ENCODE measurements around the gene FAM89A. TPM values are rescaled to one million over a fixed set of nuclear protein-coding genes. Genes with fewer than 3 reads are reported as not detected.
"Not testable (repeated sequence)": the region's sequence is repeated elsewhere in the genome, so short reads cannot be mapped to it uniquely, and the experiment has no call there.

The FAM89A gene
- total RNA-seq, 1 donor from 2014 or later, result 14.1 TPM

DNA sequence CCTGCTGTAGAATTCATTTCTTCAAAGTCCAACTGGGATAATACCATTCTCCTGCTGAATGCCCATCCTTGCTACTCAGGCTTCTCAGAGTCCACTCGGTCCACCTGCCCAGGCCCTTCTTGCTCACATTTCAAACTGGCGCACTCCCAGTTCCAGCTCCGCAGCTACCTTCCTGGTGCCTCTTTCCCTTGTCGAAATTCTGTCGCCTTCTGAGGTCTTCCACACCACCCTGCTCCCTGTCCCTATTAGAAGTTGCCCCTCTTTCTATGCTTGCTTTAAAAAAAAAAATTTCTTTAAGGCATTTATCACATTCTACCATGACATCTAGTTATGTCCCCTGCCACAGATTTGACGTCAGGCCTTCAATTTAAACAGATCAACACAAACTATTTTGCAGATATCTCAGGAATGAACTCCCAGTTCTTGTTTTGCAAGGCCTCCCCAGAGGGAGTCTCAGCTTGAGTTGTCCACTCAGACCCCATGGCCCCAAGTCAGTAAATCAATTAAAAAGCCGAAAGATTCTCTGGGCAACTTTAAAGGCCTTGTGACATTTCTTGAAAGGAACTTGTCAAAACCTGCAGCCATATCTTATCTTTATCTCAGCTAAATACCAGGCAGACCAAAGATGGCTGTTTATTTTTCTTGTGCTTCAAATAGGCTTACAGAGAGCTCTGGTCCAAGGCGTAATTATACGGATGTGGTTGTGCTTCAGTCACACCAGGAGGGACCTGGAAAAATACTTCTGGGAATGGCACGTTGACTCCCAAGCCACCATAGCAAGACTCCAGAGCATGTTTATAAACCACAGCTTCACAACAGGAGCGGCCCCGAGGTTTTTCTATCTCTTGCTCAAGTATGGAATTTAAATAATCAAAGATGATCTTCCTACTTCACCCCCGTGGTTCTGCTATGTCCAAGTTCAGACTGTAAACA is 2.2 kb downstream of the FAM89A start:
- Histone ChIP-seq H3K27ac (ENCODE audit: low read depth, low read length) (no peak overlapping the region), H3K36me3 (ENCODE audit: control insufficient read depth in 3 of 3, insufficient read depth in 3 of 3, low read length in 3 of 3) (no peaks in the 10 kb centered on the region), H3K27me3 (ENCODE audit: control insufficient read depth in 3 of 3, insufficient read depth in 3 of 3, low read length in 3 of 3) (peaks cover 0 to 20% (median 14%) of the 10 kb centered on the region in 3 donors), H3K4me3 (ENCODE audit: low read length in 3 of 3) (no peak overlapping the region), H3K9ac (ENCODE audit: low read depth in 1 of 3, low read length in 3 of 3) (no peak overlapping the region), H3K4me1 (ENCODE audit: control insufficient read depth in 3 of 3, insufficient read depth in 3 of 3, low read length in 3 of 3) (peaks cover 8 to 14% (median 10%) of the 10 kb centered on the region in 3 donors), H3K9me3 (ENCODE audit: control insufficient read depth in 3 of 3, low read length in 3 of 3) (no peaks in the 10 kb centered on the region)

DNA sequence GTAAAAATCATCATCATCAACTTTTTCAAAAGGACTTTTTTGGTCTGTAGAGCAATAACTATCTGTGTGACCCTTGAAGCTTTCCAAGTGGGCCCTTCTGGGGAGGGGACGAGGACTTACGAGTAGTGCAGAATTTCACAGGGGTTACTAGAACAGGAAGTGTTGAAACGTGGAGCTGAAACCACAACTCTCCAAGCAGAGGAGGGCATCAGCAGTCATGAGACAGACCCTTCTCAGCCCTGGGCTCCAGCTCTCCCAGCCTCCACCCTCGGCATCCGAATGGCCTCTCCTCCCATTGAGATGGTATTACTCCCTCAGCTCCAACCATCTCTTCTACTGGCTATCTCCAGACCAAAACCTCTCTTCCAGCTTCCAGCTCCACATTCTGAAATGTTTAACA is 3.6 kb downstream of the FAM89A start:
- peaks cover 0 to 20% (median 14%) of the 10 kb centered on the region in 3 donors for H3K27me3 ChIP-seq (ENCODE audit: control insufficient read depth in 3 of 3, insufficient read depth in 3 of 3, low read length in 3 of 3)
- no peaks in the 10 kb centered on the region for H3K36me3 ChIP-seq (ENCODE audit: control insufficient read depth in 3 of 3, insufficient read depth in 3 of 3, low read length in 3 of 3)
- H3K4me3 ChIP-seq (ENCODE audit: low read length in 3 of 3), result no peak overlapping the region
- H3K27ac ChIP-seq (ENCODE audit: low read depth, low read length), result no peak overlapping the region
- H3K4me1 ChIP-seq (ENCODE audit: control insufficient read depth in 3 of 3, insufficient read depth in 3 of 3, low read length in 3 of 3), result peaks cover 8 to 14% (median 10%) of the 10 kb centered on the region in 3 donors
- no peak overlapping the region for H3K9ac ChIP-seq (ENCODE audit: low read depth in 1 of 3, low read length in 3 of 3)
- H3K9me3 ChIP-seq (ENCODE audit: control insufficient read depth in 3 of 3, low read length in 3 of 3), result no peaks in the 10 kb centered on the region

DNA sequence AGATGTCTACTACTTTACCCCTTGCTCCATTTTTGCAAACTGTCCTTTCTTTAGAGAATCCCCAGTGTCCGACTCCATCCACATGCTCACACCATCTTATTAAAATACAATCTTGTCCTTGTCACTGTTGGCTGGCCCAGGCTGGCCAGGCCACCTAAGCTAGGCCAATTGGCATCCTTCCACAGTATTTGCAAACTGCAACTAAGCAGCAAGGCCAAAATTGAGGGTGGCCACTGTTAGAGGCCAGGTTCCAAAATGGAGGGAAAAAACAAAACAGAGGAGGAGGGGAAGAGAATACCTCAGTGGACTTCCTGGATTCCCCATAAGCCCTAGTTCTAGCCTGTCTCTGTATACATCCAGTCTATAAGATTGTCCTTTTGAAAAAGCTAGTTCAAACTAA is 4.3 kb downstream of the FAM89A start:
- Histone ChIP-seq H3K27me3 (ENCODE audit: control insufficient read depth in 3 of 3, insufficient read depth in 3 of 3, low read length in 3 of 3) (peaks cover 0 to 20% (median 14%) of the 10 kb centered on the region in 3 donors), H3K9me3 (ENCODE audit: control insufficient read depth in 3 of 3, low read length in 3 of 3) (no peaks in the 10 kb centered on the region), H3K4me3 (ENCODE audit: low read length in 3 of 3) (no peak overlapping the region), H3K27ac (ENCODE audit: low read depth, low read length) (no peak overlapping the region), H3K36me3 (ENCODE audit: control insufficient read depth in 3 of 3, insufficient read depth in 3 of 3, low read length in 3 of 3) (no peaks in the 10 kb centered on the region), H3K9ac (ENCODE audit: low read depth in 1 of 3, low read length in 3 of 3) (no peak overlapping the region), H3K4me1 (ENCODE audit: control insufficient read depth in 3 of 3, insufficient read depth in 3 of 3, low read length in 3 of 3) (peaks cover 4 to 11% (median 10%) of the 10 kb centered on the region in 3 donors)

DNA sequence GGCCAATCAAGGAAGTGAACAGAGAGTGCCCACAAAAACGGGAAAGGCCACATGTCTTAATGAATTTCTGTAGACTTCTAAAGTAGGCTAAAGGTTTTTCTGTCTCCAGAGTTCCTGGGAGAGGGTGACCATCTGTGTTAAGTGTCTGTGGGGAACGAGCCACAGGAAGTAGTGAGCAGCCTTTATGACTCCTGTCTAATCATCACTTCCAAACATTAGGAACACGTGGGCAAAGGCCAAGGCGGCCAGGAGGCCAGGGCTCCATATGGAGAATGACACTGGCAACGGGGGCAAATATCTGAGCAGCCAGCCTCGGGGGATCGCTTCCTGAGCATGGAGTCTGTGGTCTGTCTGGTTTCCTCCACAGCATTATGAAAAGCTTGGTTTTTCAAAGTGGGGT is 7.1 kb downstream of the FAM89A start:
- H3K27me3 ChIP-seq (ENCODE audit: control insufficient read depth in 3 of 3, insufficient read depth in 3 of 3, low read length in 3 of 3), result peaks cover 0 to 5% (median 3%) of the 10 kb centered on the region in 3 donors
- H3K4me1 ChIP-seq (ENCODE audit: control insufficient read depth in 3 of 3, insufficient read depth in 3 of 3, low read length in 3 of 3), result peaks cover 0 to 3% (median 0%) of the 10 kb centered on the region in 3 donors
- H3K9me3 ChIP-seq (ENCODE audit: control insufficient read depth in 3 of 3, low read length in 3 of 3), result no peaks in the 10 kb centered on the region
- no peaks in the 10 kb centered on the region for H3K36me3 ChIP-seq (ENCODE audit: control insufficient read depth in 3 of 3, insufficient read depth in 3 of 3, low read length in 3 of 3)
- no peak overlapping the region for H3K27ac ChIP-seq (ENCODE audit: low read depth, low read length)
- H3K4me3 ChIP-seq (ENCODE audit: low read length in 3 of 3), result no peak overlapping the region
- H3K9ac ChIP-seq (ENCODE audit: low read depth in 1 of 3, low read length in 3 of 3), result no peak overlapping the region

DNA sequence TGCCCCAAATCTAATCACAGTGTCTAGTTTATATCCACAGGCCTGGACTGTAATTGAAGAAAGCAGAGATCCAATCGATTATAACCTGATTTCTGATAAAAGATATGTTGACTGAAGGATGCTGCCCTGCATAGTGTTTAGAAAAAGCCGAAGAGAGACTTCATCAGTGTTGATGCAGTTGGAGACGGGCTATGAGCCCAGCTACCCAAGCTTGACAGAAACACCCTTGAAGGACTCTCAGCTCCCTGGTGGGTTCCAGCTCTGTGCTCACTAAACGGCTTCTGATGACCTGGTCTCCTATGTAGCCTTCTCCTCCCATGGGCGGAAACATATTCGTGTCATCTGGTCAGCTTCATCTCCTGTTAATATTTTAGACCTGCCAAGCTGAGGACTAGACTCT is 10.2 kb downstream of the FAM89A start:
- H3K4me1 ChIP-seq (ENCODE audit: control insufficient read depth in 3 of 3, insufficient read depth in 3 of 3, low read length in 3 of 3), result peaks cover 0 to 3% (median 0%) of the 10 kb centered on the region in 3 donors
- no peak overlapping the region for H3K4me3 ChIP-seq (ENCODE audit: low read length in 3 of 3)

DNA sequence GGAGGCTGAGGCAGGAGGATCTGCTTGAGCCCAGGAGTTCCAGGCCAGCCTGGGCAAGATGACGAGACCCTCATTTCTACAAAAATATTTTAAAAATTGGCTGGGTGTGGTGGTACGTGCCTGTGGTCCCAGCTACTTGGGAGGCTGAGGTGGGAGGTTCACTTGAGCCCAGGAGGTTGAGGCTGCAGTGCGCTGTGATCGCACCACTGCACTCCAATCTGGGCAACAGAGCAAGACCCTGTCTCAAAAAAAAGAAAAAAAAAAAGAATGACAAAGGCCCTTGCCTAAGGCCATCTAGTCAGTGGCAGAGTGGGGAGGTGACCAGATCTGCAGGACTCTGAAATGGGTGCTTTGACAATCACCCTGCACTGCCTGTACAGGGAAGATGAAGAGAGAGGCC is 10.8 kb downstream of the FAM89A start:
- H3K9me3 ChIP-seq (ENCODE audit: control insufficient read depth in 3 of 3, low read length in 3 of 3), result not testable (repeated sequence)

More for the DNA sequence above, 10.2 kb downstream of the FAM89A start:
- no peaks in the 10 kb centered on the region for H3K36me3 ChIP-seq (ENCODE audit: control insufficient read depth in 3 of 3, insufficient read depth in 3 of 3, low read length in 3 of 3)
- H3K27me3 ChIP-seq (ENCODE audit: control insufficient read depth in 3 of 3, insufficient read depth in 3 of 3, low read length in 3 of 3), result peaks cover 0 to 2% (median 0%) of the 10 kb centered on the region in 3 donors
- no peak overlapping the region for H3K27ac ChIP-seq (ENCODE audit: low read depth, low read length)
- no peaks in the 10 kb centered on the region for H3K9me3 ChIP-seq (ENCODE audit: control insufficient read depth in 3 of 3, low read length in 3 of 3)
- H3K9ac ChIP-seq (ENCODE audit: low read depth in 1 of 3, low read length in 3 of 3), result no peak overlapping the region

DNA sequence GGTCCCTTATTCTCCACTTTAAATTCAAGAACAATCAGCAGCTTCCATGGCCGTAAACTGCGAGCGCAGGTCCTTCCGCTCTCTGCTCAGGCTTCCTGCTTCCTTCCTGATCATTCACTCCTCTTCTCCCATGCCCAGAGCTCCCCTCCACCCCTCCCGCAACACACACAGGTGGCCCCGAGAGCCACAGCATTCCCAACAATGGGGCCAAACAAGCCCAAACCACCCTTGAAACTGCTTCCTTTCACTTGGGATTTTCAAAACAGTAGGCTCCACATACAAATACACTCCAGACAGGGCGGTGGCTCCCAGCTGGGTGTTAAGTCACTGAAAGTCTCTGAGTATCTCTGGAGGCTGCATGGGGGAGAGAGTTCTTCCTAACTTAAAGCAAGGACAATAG is 11.4 kb downstream of the FAM89A start:
- H3K4me1 ChIP-seq (ENCODE audit: control insufficient read depth in 3 of 3, insufficient read depth in 3 of 3, low read length in 3 of 3), result peaks cover 0 to 3% (median 0%) of the 10 kb centered on the region in 3 donors
- H3K4me3 ChIP-seq (ENCODE audit: low read length in 3 of 3), result no peak overlapping the region
- H3K27me3 ChIP-seq (ENCODE audit: control insufficient read depth in 3 of 3, insufficient read depth in 3 of 3, low read length in 3 of 3), result peaks cover 0 to 2% (median 0%) of the 10 kb centered on the region in 3 donors
- H3K9ac ChIP-seq (ENCODE audit: low read depth in 1 of 3, low read length in 3 of 3), result no peak overlapping the region
- no peaks in the 10 kb centered on the region for H3K9me3 ChIP-seq (ENCODE audit: control insufficient read depth in 3 of 3, low read length in 3 of 3)
- H3K36me3 ChIP-seq (ENCODE audit: control insufficient read depth in 3 of 3, insufficient read depth in 3 of 3, low read length in 3 of 3), result no peaks in the 10 kb centered on the region
- H3K27ac ChIP-seq (ENCODE audit: low read depth, low read length), result no peak overlapping the region

More for the DNA sequence above, 10.8 kb downstream of the FAM89A start:
- H3K4me1 ChIP-seq (ENCODE audit: control insufficient read depth in 3 of 3, insufficient read depth in 3 of 3, low read length in 3 of 3); H3K9ac ChIP-seq (ENCODE audit: low read depth in 1 of 3, low read length in 3 of 3); H3K36me3 ChIP-seq (ENCODE audit: control insufficient read depth in 3 of 3, insufficient read depth in 3 of 3, low read length in 3 of 3); H3K4me3 ChIP-seq (ENCODE audit: low read length in 3 of 3); H3K27ac ChIP-seq (ENCODE audit: low read depth, low read length); H3K27me3 ChIP-seq (ENCODE audit: control insufficient read depth in 3 of 3, insufficient read depth in 3 of 3, low read length in 3 of 3): not testable (repeated sequence)

DNA sequence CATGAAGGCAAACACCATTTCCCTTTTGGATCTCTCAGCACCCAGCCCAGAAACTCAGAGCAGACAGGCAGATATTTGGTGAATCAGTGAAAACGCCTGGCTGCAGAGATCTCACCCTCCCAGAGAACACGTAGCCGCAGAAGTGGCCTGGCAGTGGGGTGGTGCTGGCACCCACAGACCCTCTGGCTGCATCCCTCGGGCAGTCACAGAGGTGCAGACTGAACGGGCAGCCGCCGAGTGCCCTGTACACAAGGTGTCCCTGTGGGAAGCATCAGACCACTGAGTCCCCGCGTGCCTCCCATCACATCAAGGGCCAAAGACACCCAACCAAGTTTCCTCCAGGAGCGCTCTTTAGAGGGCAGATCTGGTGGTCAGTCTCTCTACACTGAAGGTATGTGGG is 12.1 kb downstream of the FAM89A start:
- H3K4me3 ChIP-seq (ENCODE audit: low read length in 3 of 3), result no peak overlapping the region
- H3K27me3 ChIP-seq (ENCODE audit: control insufficient read depth in 3 of 3, insufficient read depth in 3 of 3, low read length in 3 of 3), result peaks cover 0 to 2% (median 0%) of the 10 kb centered on the region in 3 donors
- H3K36me3 ChIP-seq (ENCODE audit: control insufficient read depth in 3 of 3, insufficient read depth in 3 of 3, low read length in 3 of 3), result no peaks in the 10 kb centered on the region
- no peaks in the 10 kb centered on the region for H3K9me3 ChIP-seq (ENCODE audit: control insufficient read depth in 3 of 3, low read length in 3 of 3)
- no peaks in the 10 kb centered on the region for H3K4me1 ChIP-seq (ENCODE audit: control insufficient read depth in 3 of 3, insufficient read depth in 3 of 3, low read length in 3 of 3)
- no peak overlapping the region for H3K27ac ChIP-seq (ENCODE audit: low read depth, low read length)
- no peak overlapping the region for H3K9ac ChIP-seq (ENCODE audit: low read depth in 1 of 3, low read length in 3 of 3)

DNA sequence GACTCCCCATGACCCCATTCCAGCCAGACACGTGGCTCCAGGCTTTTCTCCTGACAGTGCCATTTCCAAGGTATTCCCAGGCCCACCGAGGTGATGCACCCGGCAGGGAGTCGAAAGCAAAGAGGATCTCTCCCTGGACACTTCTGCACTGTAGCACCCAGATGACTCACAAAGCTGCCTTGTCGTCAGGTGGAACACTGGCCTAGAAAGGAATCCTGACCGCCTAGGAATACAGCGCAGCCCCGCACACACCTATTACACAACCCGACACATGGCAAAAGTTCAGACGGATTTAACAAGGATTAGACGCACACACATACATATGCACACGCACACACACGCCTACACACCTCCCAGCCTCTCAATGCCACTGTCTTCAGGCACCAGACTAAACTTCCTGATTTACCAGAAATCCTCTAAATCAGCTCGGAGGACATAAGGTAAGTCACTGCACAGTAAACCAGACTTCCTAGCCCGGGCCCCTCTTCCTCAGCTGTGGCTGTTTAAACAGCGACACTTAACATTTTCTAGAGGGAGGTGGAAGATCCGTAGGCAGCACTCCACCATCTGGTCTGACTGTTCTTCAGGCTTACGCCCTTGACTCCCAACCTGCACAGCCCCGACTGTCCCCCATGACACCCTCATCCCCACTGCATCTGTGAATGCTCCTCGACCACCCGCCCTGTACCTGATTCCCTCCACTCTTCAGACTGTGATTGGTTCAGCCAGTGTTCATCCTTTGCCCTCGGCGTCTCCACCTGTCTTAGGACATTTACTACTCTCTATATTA is 12.7 kb downstream of the FAM89A start:
- Histone ChIP-seq H3K4me3 (ENCODE audit: low read length in 3 of 3) (no peak overlapping the region), H3K9ac (ENCODE audit: low read depth in 1 of 3, low read length in 3 of 3) (no peak overlapping the region), H3K27ac (ENCODE audit: low read depth, low read length) (no peak overlapping the region), H3K4me1 (ENCODE audit: control insufficient read depth in 3 of 3, insufficient read depth in 3 of 3, low read length in 3 of 3) (no peaks in the 10 kb centered on the region), H3K27me3 (ENCODE audit: control insufficient read depth in 3 of 3, insufficient read depth in 3 of 3, low read length in 3 of 3) (peaks cover 0 to 2% (median 0%) of the 10 kb centered on the region in 3 donors), H3K9me3 (ENCODE audit: control insufficient read depth in 3 of 3, low read length in 3 of 3) (no peaks in the 10 kb centered on the region), H3K36me3 (ENCODE audit: control insufficient read depth in 3 of 3, insufficient read depth in 3 of 3, low read length in 3 of 3) (no peaks in the 10 kb centered on the region)

DNA sequence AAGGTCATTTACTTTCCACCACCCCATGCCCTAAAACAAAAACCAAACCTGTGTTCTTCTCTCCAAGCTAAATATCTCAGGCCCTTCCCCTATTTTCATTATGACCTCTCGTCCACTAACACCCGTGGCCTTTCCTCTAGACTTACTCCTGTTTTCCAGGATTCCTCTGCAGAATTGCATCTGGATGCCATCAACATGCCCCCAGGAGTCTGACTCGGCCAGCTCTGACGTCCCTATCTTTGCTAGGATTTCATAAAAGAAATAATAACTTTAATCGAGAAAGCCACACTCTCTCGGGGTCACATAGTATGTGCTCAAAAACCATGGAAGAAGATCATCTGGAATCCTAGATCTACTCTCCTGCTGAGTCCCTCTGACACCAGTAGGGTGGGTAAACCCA is 13.5 kb downstream of the FAM89A start:
- Histone ChIP-seq H3K27ac (ENCODE audit: low read depth, low read length) (no peak overlapping the region), H3K9ac (ENCODE audit: low read depth in 1 of 3, low read length in 3 of 3) (no peak overlapping the region), H3K36me3 (ENCODE audit: control insufficient read depth in 3 of 3, insufficient read depth in 3 of 3, low read length in 3 of 3) (no peaks in the 10 kb centered on the region), H3K4me3 (ENCODE audit: low read length in 3 of 3) (no peak overlapping the region), H3K27me3 (ENCODE audit: control insufficient read depth in 3 of 3, insufficient read depth in 3 of 3, low read length in 3 of 3) (peaks cover 0 to 2% (median 0%) of the 10 kb centered on the region in 3 donors), H3K9me3 (ENCODE audit: control insufficient read depth in 3 of 3, low read length in 3 of 3) (no peaks in the 10 kb centered on the region), H3K4me1 (ENCODE audit: control insufficient read depth in 3 of 3, insufficient read depth in 3 of 3, low read length in 3 of 3) (no peaks in the 10 kb centered on the region)
